ENCODE measurements around the gene PITPNC1.

GRCh38 chr17:67466251-67466796, 89.2 kb downstream of the PITPNC1 start:
- TF ChIP-seq CTCF (IDR thresholded peaks at IDR 0.05; ENCODE audit: extremely low read depth in 1 of 2, insufficient read depth in 1 of 2, low read depth in 1 of 2, low read length in 2 of 2) (no peak), MAX (IDR thresholded peaks at IDR 0.05; ENCODE audit: insufficient read depth, insufficient read length) (no peak), EZH2 (IDR thresholded peaks at IDR 0.05; ENCODE audit: borderline replicate concordance, low read depth, low read length, severe bottlenecking) (no peak), POLR2A (IDR thresholded peaks at IDR 0.05; ENCODE audit: low read depth, low read length) (no peak), GATA2 (IDR thresholded peaks at IDR 0.05; ENCODE audit: insufficient read depth, insufficient read length, low read depth, low read length) (no peak), POLR2AphosphoS5 (IDR thresholded peaks at IDR 0.05; ENCODE audit: insufficient read depth, low read depth, low read length) (no peak)

Data from endothelial cell of umbilical vein (primary cell).